Heart left ventricle (tissue), 16 donors: Measurements from ENCODE around the gene MAST4. TPM values are rescaled to one million over a fixed set of nuclear protein-coding genes. Genes with fewer than 3 reads are reported as not detected.

Experiments
- ATAC-seq, 4 donors: fragments of 200-7000 bp; cut with Tn5 transposase; one replicate each; pipeline ENCODE4 v1.9.1; 2020 to 2022; ENCODE audit warnings: moderate library complexity in 4 of 4, mild to moderate bottlenecking in 3 of 4, moderate number of reproducible peaks in 1 of 4
- DNase-seq, 5 donors: peaks; one replicate each; pipeline ENCODE4 v3.0.0-alpha.2; 2020
- H3K27ac ChIP-seq, 12 donors: fragments of 200-600 bp; sonication (generic) in 4 of 12; one replicate each; pipeline versions ENCODE4 v1.5.0 to v1.8.0; 2016 to 2022; ENCODE audit warnings: mild to moderate bottlenecking in 2 of 12
- H3K27me3 ChIP-seq, 9 donors: fragments of 200-600 bp; sonication (generic) in 2 of 9; one replicate each; pipeline versions ENCODE4 v1.5.1 to v1.8.0; 2016 to 2022; ENCODE audit warnings: mild to moderate bottlenecking in 3 of 9
- H3K36me3 ChIP-seq, 9 donors: fragments of 200-600 bp; sonication (generic) in 2 of 9; one replicate each; pipeline versions ENCODE4 v1.5.0 to v1.8.0; 2018 to 2022; ENCODE audit warnings: mild to moderate bottlenecking in 2 of 9
- H3K4me1 ChIP-seq, 12 donors: fragments of 200-600 bp; sonication (generic) in 4 of 12; one replicate each; pipeline versions ENCODE4 v1.5.0 to v1.8.0; 2016 to 2022; ENCODE audit warnings: mild to moderate bottlenecking in 3 of 12
- H3K4me3 ChIP-seq, 12 donors: fragments of 200-600 bp; sonication (generic) in 4 of 12; one replicate each; pipeline versions ENCODE4 v1.5.0 to v1.8.0; 2017 to 2022; ENCODE audit warnings: mild to moderate bottlenecking in 9 of 12, moderate library complexity in 4 of 12
- H3K9me3 ChIP-seq, 12 donors: fragments of 200-600 bp; sonication (generic) in 4 of 12; one replicate each; pipeline versions ENCODE4 v1.5.0 to v1.8.0; 2016 to 2022; ENCODE audit warnings: mild to moderate bottlenecking in 1 of 12
- CTCF ChIP-seq, 12 donors: fragments of 200-600 bp; sonication (generic) in 4 of 12; IDR thresholded peaks; one replicate each; pipeline versions ENCODE4 v1.5.0 to v1.8.0; 2018 to 2022; ENCODE audit warnings: antibody characterized with exemption in 12 of 12, mild to moderate bottlenecking in 5 of 12
- POLR2A ChIP-seq, 2 donors: fragments of 450-650 bp; IDR thresholded peaks; one replicate each; pipeline ENCODE4 v1.6.1; 2017; ENCODE audit warnings: antibody characterized with exemption in 2 of 2, mild to moderate bottlenecking in 2 of 2, moderate library complexity in 2 of 2
- WGBS, 4 donors: extraction: QIAGEN DNeasy Blood & Tissue Kit in 2 of 4; methylation state at CpG; one replicate each; pipeline versions ENCODE4 v1.1.5 to v1.1.7; 2013 to 2018; 5-methylcytosine and 5-hydroxymethylcytosine counted together
- intact Hi-C, 10 donors: fragments of 100-400 bp; cut with DNase I; formaldehyde crosslinking; loops; one replicate each; pipeline versions ENCODE4 v1.11.1 to v1.14.2; 2022
- polyA plus RNA-seq, 2 donors: library from polyadenylated mRNA; stranded (reverse); fragments of 200-250 nt; gene quantifications; one replicate each; pipeline ENCODE4 v1.2.3, GENCODE V29; 2013
- total RNA-seq, 9 donors: library from RNA; depleted of rRNA in 2 of 9; stranded (reverse); fragments of >200 nt in 2 of 9; fragmentation: NEBNext Ultra II Directional in 3 of 9; extraction: Animal tissue kit (Norgen Biotek cat#: 25700) in 3 of 9; gene quantifications; one replicate each; pipeline versions ENCODE4 v1.1.0 to v1.2.4, GENCODE V29; 2016 to 2023
- donor health status: ischemic (EF 13 %, LVEDD 7.1; RV severe dilation, severe dysfunction).
- donor health status: healthy with polysubstance abuse.
- donor health status: DM: no; HTN: yes; CAD: no.
- donor health status: DM: no; HTN: no; CAD: no.
- donor health status: ischemic (EF 25% LVEDD 6.9; RV normal size, moderate dysfunction).
- donor health status: ischemic (EF 25% LVEDD 5.7; RV mildly dilated, moderate dysfunction).
- donor health status: healthy.
- donor health status: DM: yes; HTN: yes; CAD: no.
- donor health status: ischemic (EF 35%, LVEDD 5.7; RV mildly dilated, moderate dysfunction).
- donor health status: nonischemic (EF 11% LVEDD 7.7; RV severe dilation, severe dysfunction).
- donor health status: DM: yes; HTN: yes; CAD: no.
- donor health status: PGD.
- donor health status: ischemic (EF 29% LVEDD 5.4; RV normal size, mild dysfunction).
- donor health status: nonischemic (EF 23%, LVEDD 6.1; RV moderate dilation, normal function).

MAST4 gene
- total and polyA plus RNA-seq, 11 donors, result 26.8 to 96.2 (median 68.1) TPM

GRCh38 chr5:66969963-66970362 lies 373.8 kb downstream of the MAST4 start:
- Histone ChIP-seq H3K27ac (no peak overlapping the region), H3K4me1 (peaks cover 0 to 32% (median 6%) of the 10 kb centered on the region in 12 donors), H3K27me3 (no peaks in the 10 kb centered on the region), H3K36me3 (no peaks in the 10 kb centered on the region), H3K9me3 (no peaks in the 10 kb centered on the region), H3K4me3 (no peak overlapping the region)
- intact Hi-C loops, result loop anchor here in 4 of 10 donors (5.0 to 10.0 kb wide), 4 partner anchors 135 to 155 kb away; no protein-coding TSS in a partner anchor
- TF ChIP-seq POLR2A (IDR thresholded peaks at IDR 0.05) (no peak), CTCF (IDR thresholded peaks at IDR 0.05) (no peak)
- ATAC-seq (peak in 3 of 4 donors; percentile 43 to 63 (median 52)), DNase-seq (peak in 1 of 5 donors; percentile 36)
- 32 to 53% (median 42%) methylated on average over 2 of the region's 2 CpGs for WGBS, 4 donors

GRCh38 chr5:66972004-66972403 lies 375.8 kb downstream of the MAST4 start:
- Histone ChIP-seq H3K36me3 (no peaks in the 10 kb centered on the region), H3K4me1 (peaks cover 0 to 40% (median 5%) of the 10 kb centered on the region in 12 donors), H3K4me3 (no peak overlapping the region), H3K9me3 (no peaks in the 10 kb centered on the region), H3K27me3 (no peaks in the 10 kb centered on the region), H3K27ac (no peak overlapping the region)
- DNase-seq (no peak), ATAC-seq (no peak)
- WGBS, 4 donors, result 91 to 97% (median 94%) methylated on average over 2 of the region's 2 CpGs
- TF ChIP-seq POLR2A (IDR thresholded peaks at IDR 0.05) (no peak), CTCF (IDR thresholded peaks at IDR 0.05) (no peak)
- intact Hi-C loops, result loop anchor here in 1 of 10 donors (5.0 kb wide), 1 partner anchor 145 kb away; no protein-coding TSS in a partner anchor

GRCh38 chr5:66974256-66974655 lies 378.1 kb downstream of the MAST4 start:
- no peak for DNase-seq
- peaks cover 0 to 43% (median 0%) of the 10 kb centered on the region in 12 donors for H3K4me1 ChIP-seq
- no peaks in the 10 kb centered on the region for H3K9me3 ChIP-seq
- ATAC-seq, result no peak
- intact Hi-C loops, result loop anchor here in 1 of 10 donors (5.0 kb wide), 1 partner anchor 147 kb away; no protein-coding TSS in a partner anchor
- 73 to 91% (median 88%) methylated on average over 6 of the region's 6 CpGs for whole genome bisulfite sequencing, 4 donors
- H3K36me3 ChIP-seq, result no peaks in the 10 kb centered on the region
- H3K27me3 ChIP-seq, result no peaks in the 10 kb centered on the region
- TF ChIP-seq CTCF (IDR thresholded peaks at IDR 0.05) (no peak), POLR2A (IDR thresholded peaks at IDR 0.05) (no peak)
- no peak overlapping the region for H3K4me3 ChIP-seq
- H3K27ac ChIP-seq, result no peak overlapping the region

GRCh38 chr5:66976108-66976507 lies 379.9 kb downstream of the MAST4 start:
- Histone ChIP-seq H3K4me1 (peaks cover 0 to 46% (median 14%) of the 10 kb centered on the region in 12 donors), H3K36me3 (no peaks in the 10 kb centered on the region), H3K4me3 (no peak overlapping the region), H3K27me3 (no peaks in the 10 kb centered on the region), H3K9me3 (no peaks in the 10 kb centered on the region), H3K27ac (no peak overlapping the region)
- ATAC-seq (peak in 3 of 4 donors; percentile 40 to 72 (median 51)), DNase-seq (no peak)
- intact Hi-C loops, result no loop called here
- no peak for TF ChIP-seq POLR2A (IDR thresholded peaks at IDR 0.05)
- TF ChIP-seq CTCF (IDR thresholded peaks at IDR 0.05), result no peak
- WGBS, 4 donors, result 59 to 72% (median 71%) methylated on average over 4 of the region's 4 CpGs
